Measurements from ENCODE around the gene KCNE1.
"Not testable (repeated sequence)": the region's sequence is repeated elsewhere in the genome, so short reads cannot be mapped to it uniquely, and the experiment has no call there.

KCNE1 gene

DNA sequence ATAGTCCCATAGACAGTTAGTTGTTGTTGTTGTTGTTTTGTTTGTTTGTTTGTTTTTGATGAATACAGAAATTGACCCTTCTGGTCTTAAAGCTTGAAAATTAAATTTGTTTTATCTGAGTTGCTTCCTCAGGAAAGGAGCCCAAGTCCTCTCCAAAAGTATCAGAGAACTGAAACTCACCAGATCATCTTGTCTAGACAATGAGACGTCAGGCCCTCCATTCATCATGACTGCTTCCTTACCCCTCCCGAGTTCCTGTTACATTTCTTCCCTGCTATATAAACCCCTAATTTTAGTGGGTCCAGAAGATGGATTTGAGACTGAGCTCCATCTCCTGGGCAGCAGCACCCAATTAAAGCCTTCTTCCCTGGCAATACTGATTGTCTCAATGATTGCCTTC is 105.3 kb downstream of the KCNE1 start:
- DNase-seq, result not testable (repeated sequence)

DNA sequence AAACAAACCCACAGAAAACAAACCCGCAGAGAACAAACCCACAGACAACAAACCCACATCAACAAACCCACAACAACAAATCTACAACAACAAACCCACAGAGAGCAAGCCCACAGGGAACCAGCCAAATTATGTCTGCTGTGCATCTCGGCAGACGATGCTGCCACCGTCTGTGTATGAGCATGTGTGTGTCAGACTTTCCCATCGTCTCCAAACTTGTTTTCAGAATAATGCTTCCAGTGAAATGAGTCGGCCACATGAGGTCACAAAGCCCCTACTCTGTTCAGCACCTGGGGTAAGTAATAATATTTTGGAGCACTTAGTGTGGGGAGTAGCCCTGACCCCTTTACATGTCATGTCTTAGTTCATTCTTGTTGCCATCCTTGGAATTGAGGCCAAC is 105.9 kb downstream of the KCNE1 start:
- not testable (repeated sequence) for DNase-seq

DNA sequence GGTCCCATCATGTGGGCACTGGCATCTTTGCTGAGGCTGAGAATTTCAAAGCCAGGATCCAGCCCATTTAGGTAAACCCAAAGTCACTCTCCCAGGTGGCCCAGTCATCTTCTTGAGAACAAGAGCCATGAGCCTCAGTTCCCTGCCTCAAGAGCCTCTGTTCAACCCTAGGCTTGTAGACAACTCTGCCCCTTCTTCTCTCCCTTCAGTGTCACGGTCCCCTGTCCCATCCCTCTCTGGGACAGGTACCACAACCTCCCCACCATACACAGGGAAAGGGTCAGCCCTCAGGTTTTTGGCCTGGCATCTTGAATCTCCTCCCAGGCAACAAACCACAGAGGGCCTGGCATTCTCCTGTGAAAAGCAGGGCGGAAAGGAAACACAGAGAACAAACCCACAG is 106.3 kb downstream of the KCNE1 start:
- DNase-seq, result not testable (repeated sequence)

DNA sequence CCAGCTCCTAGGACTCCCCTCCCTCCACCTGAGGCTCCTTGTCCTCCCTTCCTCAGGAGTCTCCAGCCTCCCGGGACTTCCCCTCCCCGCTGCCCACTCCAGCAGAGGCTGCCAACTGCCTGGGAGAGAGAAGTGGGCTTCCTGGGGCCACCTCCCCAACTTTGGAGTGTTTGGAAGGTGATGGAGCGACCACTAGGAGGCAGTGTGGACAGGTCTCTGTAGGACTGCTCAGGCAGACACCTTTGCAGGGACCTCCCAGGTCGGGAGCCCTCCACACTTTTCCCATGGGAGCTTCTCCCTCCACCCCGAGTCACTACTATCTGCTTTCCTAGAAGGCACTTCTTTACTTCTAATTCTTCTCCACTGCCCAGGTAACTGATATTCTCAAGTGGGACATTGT is 107.3 kb downstream of the KCNE1 start:
- not testable (repeated sequence) for DNase-seq

DNA sequence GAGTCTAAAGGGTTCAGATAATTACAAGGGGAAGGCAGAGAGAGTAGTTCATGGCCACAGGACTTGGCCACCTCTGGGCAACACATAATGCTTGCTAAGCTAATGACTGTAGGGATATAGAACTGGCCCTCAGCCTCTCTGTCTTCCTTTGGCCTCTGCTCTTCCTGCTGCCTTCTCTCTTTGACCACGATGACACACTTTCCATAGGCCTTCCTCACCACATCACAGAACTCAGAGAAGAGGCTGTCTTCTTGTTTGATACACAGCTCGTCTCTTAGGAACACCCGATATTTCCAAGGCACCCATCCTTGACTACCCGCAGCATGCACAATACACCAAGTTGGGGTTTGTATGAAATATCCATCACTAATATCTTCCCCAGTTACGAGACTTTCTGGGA is 111.5 kb downstream of the KCNE1 start:
- not testable (repeated sequence) for DNase-seq
